SK-N-SH treated with all-trans-retinoic acid at 6 μM for 48 hours (cell line): ENCODE data around the gene ZC3H13.

Experiments
- ATAC-seq: fragments of 200-7000 bp; cut with Tn5 transposase; 3 replicates; pipeline ENCODE4 v1.9.1; 2020; ENCODE audit warnings: mild to moderate bottlenecking, moderate library complexity
- ARNTL ChIP-seq: fragments of 450-650 bp; formaldehyde crosslinking; IDR thresholded peaks from 2 replicates; pipeline ENCODE4 v1.5.0; 2020; ENCODE audit warnings: low read depth, mild to moderate bottlenecking, moderate library complexity, borderline replicate concordance
- BACH2 ChIP-seq: fragments of 250-450 bp; sonication (Bioruptor Pico); IDR thresholded peaks from 2 replicates; pipeline ENCODE4 v1.9.0; 2021; ENCODE audit warnings: mild to moderate bottlenecking, borderline replicate concordance
- CSDC2 ChIP-seq: fragments of 250-450 bp; sonication (Bioruptor Pico); IDR thresholded peaks from 2 replicates; pipeline ENCODE4 v1.5.0; 2020; ENCODE audit warnings: mild to moderate bottlenecking, moderate library complexity
- ESRRG ChIP-seq: fragments of 250-450 bp; sonication (Bioruptor Pico); IDR thresholded peaks from 2 replicates; pipeline ENCODE4 v1.6.1; 2021; ENCODE audit warnings: mild to moderate bottlenecking
- GLIS3 ChIP-seq: fragments of 250-450 bp; sonication (Bioruptor Pico); IDR thresholded peaks from 2 replicates; pipeline ENCODE4 v1.5.0; 2020; ENCODE audit warnings: mild to moderate bottlenecking, moderate library complexity
- ISL1 ChIP-seq: fragments of 250-450 bp; sonication (Bioruptor Pico); IDR thresholded peaks from 2 replicates; pipeline ENCODE4 v2.1.2; 2022; ENCODE audit warnings: mild to moderate bottlenecking, moderate library complexity
- OSR1 ChIP-seq: fragments of 250-450 bp; sonication (Bioruptor Pico); IDR thresholded peaks from 2 replicates; pipeline ENCODE4 v1.8.0; 2022; ENCODE audit warnings: moderate library complexity, mild to moderate bottlenecking, inconsistent platforms
- PPARA ChIP-seq: fragments of 250-450 bp; sonication (Bioruptor Pico); IDR thresholded peaks from 2 replicates; pipeline ENCODE4 v1.5.0; 2020; ENCODE audit warnings: mild to moderate bottlenecking, borderline replicate concordance
- RARB ChIP-seq: fragments of 250-450 bp; sonication (Bioruptor Pico); IDR thresholded peaks from 2 replicates; pipeline ENCODE4 v1.8.0; 2021; ENCODE audit warnings: mild to moderate bottlenecking, moderate library complexity
- SNAI2 ChIP-seq: fragments of 250-450 bp; sonication (Bioruptor Pico); IDR thresholded peaks from 2 replicates; pipeline ENCODE4 v1.5.0; 2020; ENCODE audit warnings: mild to moderate bottlenecking, moderate library complexity
- TCF4 ChIP-seq: fragments of 250-450 bp; sonication (Bioruptor Pico); IDR thresholded peaks from 2 replicates; pipeline ENCODE4 v1.8.0; 2021; ENCODE audit warnings: mild to moderate bottlenecking, moderate library complexity, borderline replicate concordance
- TOX ChIP-seq: fragments of 250-450 bp; sonication (Bioruptor Pico); IDR thresholded peaks from 2 replicates; pipeline ENCODE4 v1.8.0; 2021; ENCODE audit warnings: mild to moderate bottlenecking, moderate library complexity, borderline replicate concordance
- ZC3H10 ChIP-seq: fragments of 250-450 bp; sonication (Bioruptor Pico); IDR thresholded peaks from 2 replicates; pipeline ENCODE4 v1.5.1; 2021; ENCODE audit warnings: mild to moderate bottlenecking, moderate library complexity
- ZNF565 ChIP-seq: fragments of 450-650 bp; formaldehyde crosslinking; conservative IDR thresholded peaks from 2 replicates; pipeline ENCODE4 v1.5.0; 2020; ENCODE audit warnings: low read depth, mild to moderate bottlenecking, moderate library complexity
- ZNF70 ChIP-seq: fragments of 450-650 bp; formaldehyde crosslinking; IDR thresholded peaks from 2 replicates; pipeline ENCODE4 v1.5.0; 2020; ENCODE audit warnings: mild to moderate bottlenecking, moderate library complexity
- ZNF8 ChIP-seq: fragments of 450-650 bp; formaldehyde crosslinking; IDR thresholded peaks from 2 replicates; pipeline ENCODE4 v1.5.0; 2020; ENCODE audit warnings: mild to moderate bottlenecking, moderate library complexity
- TF ChIP-seq, protein P1 (sequence below): fragments of 250-450 bp; sonication (Bioruptor Pico); IDR thresholded peaks from 2 replicates; pipeline ENCODE4 v1.8.0; 2021; ENCODE audit warnings: low read depth, mild to moderate bottlenecking, moderate library complexity, borderline replicate concordance
- TF ChIP-seq, protein P2 (sequence below): fragments of 250-450 bp; sonication (Bioruptor Pico); IDR thresholded peaks from 2 replicates; pipeline ENCODE4 v1.5.0; 2020; ENCODE audit warnings: mild to moderate bottlenecking, moderate library complexity
- TF ChIP-seq, protein P3 (sequence below): fragments of 250-450 bp; sonication (Bioruptor Pico); IDR thresholded peaks from 2 replicates; pipeline ENCODE4 v1.5.1; 2021; ENCODE audit warnings: mild to moderate bottlenecking, moderate library complexity
- TF ChIP-seq, protein P4 (sequence below): fragments of 250-450 bp; sonication (Bioruptor Pico); IDR thresholded peaks from 2 replicates; pipeline ENCODE4 v1.8.0; 2020; ENCODE audit warnings: mild to moderate bottlenecking, moderate library complexity, borderline replicate concordance
- TF ChIP-seq, protein P5 (sequence below): fragments of 250-450 bp; sonication (Bioruptor Pico); IDR thresholded peaks from 2 replicates; pipeline ENCODE4 v1.5.1; 2020; ENCODE audit warnings: low read depth, mild to moderate bottlenecking, moderate library complexity

Gene ZC3H13

DNA sequence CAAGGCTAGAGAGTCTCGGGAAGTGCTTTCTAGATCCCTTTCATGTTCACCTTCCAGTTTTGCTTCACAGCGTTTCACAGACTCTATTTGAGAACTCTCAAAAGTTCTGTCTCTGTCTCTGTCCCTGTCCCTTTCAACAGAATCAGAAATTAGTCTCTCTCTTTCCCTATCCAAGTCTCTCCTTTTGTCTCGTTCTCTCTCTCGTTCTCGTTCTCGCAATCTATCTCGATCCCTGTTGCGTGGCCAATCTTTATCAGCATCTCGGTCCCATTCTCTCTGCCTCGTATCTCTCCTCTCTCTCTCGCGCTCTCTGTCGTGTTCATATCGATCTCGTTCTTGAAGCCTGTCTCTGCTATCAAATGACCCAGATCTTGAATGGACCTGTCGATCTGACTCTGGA lies 85.0 kb downstream of the ZC3H13 start:
- TF ChIP-seq GLIS3 (CRISPR knock-in tag): no peak
- no peak for ATAC-seq

DNA sequence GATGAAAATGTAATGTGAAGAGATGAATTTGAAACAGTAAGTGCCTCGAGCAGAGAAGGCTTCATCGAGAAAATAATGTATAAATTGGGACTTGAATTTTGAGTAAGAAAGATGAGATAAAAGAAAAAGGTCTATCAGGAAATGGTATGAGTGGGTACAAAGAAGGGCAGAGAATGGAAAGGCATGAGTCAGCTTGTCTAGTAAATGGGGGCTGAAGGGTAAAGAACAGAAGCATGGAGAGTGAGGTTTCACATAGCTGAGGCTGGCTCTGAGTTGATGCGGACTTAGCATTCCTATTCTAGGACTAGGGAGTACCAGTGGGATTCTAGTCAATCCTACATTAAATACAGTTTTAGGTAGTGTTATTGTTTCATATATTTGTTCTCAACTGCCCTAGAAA lies 85.8 kb downstream of the ZC3H13 start:
- TF ChIP-seq, protein P1, sequence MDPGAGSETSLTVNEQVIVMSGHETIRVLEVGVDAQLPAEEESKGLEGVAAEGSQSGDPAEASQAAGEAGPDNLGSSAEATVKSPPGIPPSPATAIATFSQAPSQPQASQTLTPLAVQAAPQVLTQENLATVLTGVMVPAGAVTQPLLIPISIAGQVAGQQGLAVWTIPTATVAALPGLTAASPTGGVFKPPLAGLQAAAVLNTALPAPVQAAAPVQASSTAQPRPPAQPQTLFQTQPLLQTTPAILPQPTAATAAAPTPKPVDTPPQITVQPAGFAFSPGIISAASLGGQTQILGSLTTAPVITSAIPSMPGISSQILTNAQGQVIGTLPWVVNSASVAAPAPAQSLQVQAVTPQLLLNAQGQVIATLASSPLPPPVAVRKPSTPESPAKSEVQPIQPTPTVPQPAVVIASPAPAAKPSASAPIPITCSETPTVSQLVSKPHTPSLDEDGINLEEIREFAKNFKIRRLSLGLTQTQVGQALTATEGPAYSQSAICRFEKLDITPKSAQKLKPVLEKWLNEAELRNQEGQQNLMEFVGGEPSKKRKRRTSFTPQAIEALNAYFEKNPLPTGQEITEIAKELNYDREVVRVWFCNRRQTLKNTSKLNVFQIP (CRISPR knock-in tag): no peak
- TF ChIP-seq, protein P2, sequence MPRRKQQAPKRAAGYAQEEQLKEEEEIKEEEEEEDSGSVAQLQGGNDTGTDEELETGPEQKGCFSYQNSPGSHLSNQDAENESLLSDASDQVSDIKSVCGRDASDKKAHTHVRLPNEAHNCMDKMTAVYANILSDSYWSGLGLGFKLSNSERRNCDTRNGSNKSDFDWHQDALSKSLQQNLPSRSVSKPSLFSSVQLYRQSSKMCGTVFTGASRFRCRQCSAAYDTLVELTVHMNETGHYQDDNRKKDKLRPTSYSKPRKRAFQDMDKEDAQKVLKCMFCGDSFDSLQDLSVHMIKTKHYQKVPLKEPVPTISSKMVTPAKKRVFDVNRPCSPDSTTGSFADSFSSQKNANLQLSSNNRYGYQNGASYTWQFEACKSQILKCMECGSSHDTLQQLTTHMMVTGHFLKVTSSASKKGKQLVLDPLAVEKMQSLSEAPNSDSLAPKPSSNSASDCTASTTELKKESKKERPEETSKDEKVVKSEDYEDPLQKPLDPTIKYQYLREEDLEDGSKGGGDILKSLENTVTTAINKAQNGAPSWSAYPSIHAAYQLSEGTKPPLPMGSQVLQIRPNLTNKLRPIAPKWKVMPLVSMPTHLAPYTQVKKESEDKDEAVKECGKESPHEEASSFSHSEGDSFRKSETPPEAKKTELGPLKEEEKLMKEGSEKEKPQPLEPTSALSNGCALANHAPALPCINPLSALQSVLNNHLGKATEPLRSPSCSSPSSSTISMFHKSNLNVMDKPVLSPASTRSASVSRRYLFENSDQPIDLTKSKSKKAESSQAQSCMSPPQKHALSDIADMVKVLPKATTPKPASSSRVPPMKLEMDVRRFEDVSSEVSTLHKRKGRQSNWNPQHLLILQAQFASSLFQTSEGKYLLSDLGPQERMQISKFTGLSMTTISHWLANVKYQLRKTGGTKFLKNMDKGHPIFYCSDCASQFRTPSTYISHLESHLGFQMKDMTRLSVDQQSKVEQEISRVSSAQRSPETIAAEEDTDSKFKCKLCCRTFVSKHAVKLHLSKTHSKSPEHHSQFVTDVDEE: no peak
- TF ChIP-seq, protein P3, sequence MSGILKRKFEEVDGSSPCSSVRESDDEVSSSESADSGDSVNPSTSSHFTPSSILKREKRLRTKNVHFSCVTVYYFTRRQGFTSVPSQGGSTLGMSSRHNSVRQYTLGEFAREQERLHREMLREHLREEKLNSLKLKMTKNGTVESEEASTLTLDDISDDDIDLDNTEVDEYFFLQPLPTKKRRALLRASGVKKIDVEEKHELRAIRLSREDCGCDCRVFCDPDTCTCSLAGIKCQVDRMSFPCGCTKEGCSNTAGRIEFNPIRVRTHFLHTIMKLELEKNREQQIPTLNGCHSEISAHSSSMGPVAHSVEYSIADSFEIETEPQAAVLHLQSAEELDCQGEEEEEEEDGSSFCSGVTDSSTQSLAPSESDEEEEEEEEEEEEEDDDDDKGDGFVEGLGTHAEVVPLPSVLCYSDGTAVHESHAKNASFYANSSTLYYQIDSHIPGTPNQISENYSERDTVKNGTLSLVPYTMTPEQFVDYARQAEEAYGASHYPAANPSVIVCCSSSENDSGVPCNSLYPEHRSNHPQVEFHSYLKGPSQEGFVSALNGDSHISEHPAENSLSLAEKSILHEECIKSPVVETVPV (CRISPR knock-in tag): no peak
- no peak for TF ChIP-seq TOX (CRISPR knock-in tag)
- no peak for TF ChIP-seq ZNF8
- TF ChIP-seq, all 23 proteins: peak for 0
- no peak for ATAC-seq

DNA sequence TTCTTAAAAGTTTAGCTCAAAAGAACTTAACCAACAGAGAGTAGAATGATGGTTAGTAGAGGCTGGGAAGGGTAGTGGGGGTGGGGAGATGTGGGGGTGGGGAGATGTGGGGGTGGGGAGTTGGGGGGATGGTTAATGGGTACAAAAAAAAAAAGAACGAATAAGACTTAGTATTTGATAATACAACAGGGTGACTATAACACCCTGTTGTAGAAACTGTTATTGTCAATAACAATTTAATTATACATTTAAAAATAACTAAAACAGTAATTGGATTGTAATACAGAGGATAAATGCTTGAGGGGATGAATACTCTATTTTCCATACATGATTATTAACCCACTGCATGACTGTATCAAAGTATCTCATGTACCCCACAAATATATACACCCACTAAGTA lies 91.1 kb downstream of the ZC3H13 start:
- ATAC-seq: no peak

More for the DNA sequence above, 91.1 kb downstream of the ZC3H13 start:
- TF ChIP-seq PPARA (CRISPR knock-in tag) (no peak), TOX (CRISPR knock-in tag) (no peak), ESRRG (no peak), CSDC2 (CRISPR knock-in tag) (no peak), SNAI2 (CRISPR knock-in tag) (no peak), TCF4 (CRISPR knock-in tag) (no peak), ZC3H10 (CRISPR knock-in tag) (no peak), ISL1 (CRISPR knock-in tag) (no peak), ZNF565 (CRISPR knock-in tag) (no peak), RARB (CRISPR knock-in tag) (no peak), BACH2 (CRISPR knock-in tag) (no peak), GLIS3 (CRISPR knock-in tag) (no peak), ARNTL (CRISPR knock-in tag) (no peak), ZNF70 (no peak), OSR1 (no peak)
- TF ChIP-seq, protein P4, sequence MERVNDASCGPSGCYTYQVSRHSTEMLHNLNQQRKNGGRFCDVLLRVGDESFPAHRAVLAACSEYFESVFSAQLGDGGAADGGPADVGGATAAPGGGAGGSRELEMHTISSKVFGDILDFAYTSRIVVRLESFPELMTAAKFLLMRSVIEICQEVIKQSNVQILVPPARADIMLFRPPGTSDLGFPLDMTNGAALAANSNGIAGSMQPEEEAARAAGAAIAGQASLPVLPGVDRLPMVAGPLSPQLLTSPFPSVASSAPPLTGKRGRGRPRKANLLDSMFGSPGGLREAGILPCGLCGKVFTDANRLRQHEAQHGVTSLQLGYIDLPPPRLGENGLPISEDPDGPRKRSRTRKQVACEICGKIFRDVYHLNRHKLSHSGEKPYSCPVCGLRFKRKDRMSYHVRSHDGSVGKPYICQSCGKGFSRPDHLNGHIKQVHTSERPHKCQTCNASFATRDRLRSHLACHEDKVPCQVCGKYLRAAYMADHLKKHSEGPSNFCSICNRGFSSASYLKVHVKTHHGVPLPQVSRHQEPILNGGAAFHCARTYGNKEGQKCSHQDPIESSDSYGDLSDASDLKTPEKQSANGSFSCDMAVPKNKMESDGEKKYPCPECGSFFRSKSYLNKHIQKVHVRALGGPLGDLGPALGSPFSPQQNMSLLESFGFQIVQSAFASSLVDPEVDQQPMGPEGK (CRISPR knock-in tag): no peak
- TF ChIP-seq, protein P2: no peak
- TF ChIP-seq, protein P5, sequence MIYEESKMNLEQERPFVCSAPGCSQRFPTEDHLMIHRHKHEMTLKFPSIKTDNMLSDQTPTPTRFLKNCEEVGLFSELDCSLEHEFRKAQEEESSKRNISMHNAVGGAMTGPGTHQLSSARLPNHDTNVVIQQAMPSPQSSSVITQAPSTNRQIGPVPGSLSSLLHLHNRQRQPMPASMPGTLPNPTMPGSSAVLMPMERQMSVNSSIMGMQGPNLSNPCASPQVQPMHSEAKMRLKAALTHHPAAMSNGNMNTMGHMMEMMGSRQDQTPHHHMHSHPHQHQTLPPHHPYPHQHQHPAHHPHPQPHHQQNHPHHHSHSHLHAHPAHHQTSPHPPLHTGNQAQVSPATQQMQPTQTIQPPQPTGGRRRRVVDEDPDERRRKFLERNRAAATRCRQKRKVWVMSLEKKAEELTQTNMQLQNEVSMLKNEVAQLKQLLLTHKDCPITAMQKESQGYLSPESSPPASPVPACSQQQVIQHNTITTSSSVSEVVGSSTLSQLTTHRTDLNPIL (CRISPR knock-in tag): no peak
- TF ChIP-seq, protein P3 (CRISPR knock-in tag): no peak
